Breast epithelium (tissue), 3 donors: ENCODE data around the gene DAPK1.

ENCODE experiments used
- CTCF ChIP-seq, 3 donors: fragments of 450-650 bp; IDR thresholded peaks; one replicate each; pipeline ENCODE4 v1.5.1; 2016 to 2017; ENCODE audit warnings: antibody characterized with exemption in 3 of 3, mild to moderate bottlenecking in 3 of 3, moderate library complexity in 3 of 3
- POLR2A ChIP-seq: fragments of 450-650 bp; IDR thresholded peaks from one replicate; pipeline ENCODE4 v1.6.1; 2016; ENCODE audit warnings: antibody characterized with exemption, mild to moderate bottlenecking, moderate library complexity
- POLR2AphosphoS5 ChIP-seq, 3 donors: sonication (generic); formaldehyde crosslinking; IDR thresholded peaks; one replicate each; pipeline ENCODE4 v1.6.1; 2017; ENCODE audit warnings: antibody characterized with exemption in 3 of 3

- TF ChIP-seq CTCF (IDR thresholded peaks at IDR 0.05) (no peak), POLR2A (no peak), POLR2AphosphoS5 (IDR thresholded peaks at IDR 0.05) (no peak)
Measured at GRCh38 chr9:87740209-87740608, 242.5 kb downstream of the DAPK1 start.
